GM19438 (cell line): ENCODE data around the gene MPHOSPH8.

ENCODE experiments used
- ATAC-seq: cut with Tn5 transposase; IDR thresholded peaks from one replicate; pipeline ENCODE4 v1.9.1; 2021; ENCODE audit warnings: low read depth; ENCODE audit not compliant: unreplicated experiment

Gene MPHOSPH8

GRCh38 chr13:19633479-19634255 is at the start of gene MPHOSPH8:
MPHOSPH8 (plus strand) TSS chr13:19633659; CDS start chr13:19633749, 90 bp downstream.
- ATAC-seq, result peak; percentile 91

- peak; percentile 70 for ATAC-seq
Measured at GRCh38 chr13:19586904-19587634, 46.4 kb upstream of the MPHOSPH8 start.

GRCh38 chr13:19587635-19588300 is 45.7 kb upstream of the MPHOSPH8 start:
- peak; percentile 63 for ATAC-seq

GRCh38 chr13:19589312-19589711 is 44.1 kb upstream of the MPHOSPH8 start:
- no peak for ATAC-seq

- ATAC-seq, result no peak
Measured at GRCh38 chr13:19590423-19590822, 43.0 kb upstream of the MPHOSPH8 start.

- ATAC-seq, result no peak
Measured at GRCh38 chr13:19591864-19592263, 41.6 kb upstream of the MPHOSPH8 start.

- ATAC-seq, result no peak
Measured at GRCh38 chr13:19592657-19593180, 40.7 kb upstream of the MPHOSPH8 start.

GRCh38 chr13:19596086-19596485 is 37.4 kb upstream of the MPHOSPH8 start:
- ATAC-seq, result no peak

- no peak for ATAC-seq
Measured at GRCh38 chr13:19596960-19597361, 36.5 kb upstream of the MPHOSPH8 start.

GRCh38 chr13:19597523-19597922 is 35.9 kb upstream of the MPHOSPH8 start:
- no peak for ATAC-seq

GRCh38 chr13:19601749-19602725 is 31.4 kb upstream of the MPHOSPH8 start:
- peak; percentile 86 for ATAC-seq

- ATAC-seq, result no peak
Measured at GRCh38 chr13:19604306-19604705, 29.2 kb upstream of the MPHOSPH8 start.

GRCh38 chr13:19605161-19605955 is 28.1 kb upstream of the MPHOSPH8 start:
- ATAC-seq, result no peak

GRCh38 chr13:19606152-19606551 is 27.3 kb upstream of the MPHOSPH8 start:
- ATAC-seq, result no peak

GRCh38 chr13:19606737-19607136 is 26.7 kb upstream of the MPHOSPH8 start:
- no peak for ATAC-seq

GRCh38 chr13:19607523-19608078 is 25.9 kb upstream of the MPHOSPH8 start:
- ATAC-seq, result no peak

GRCh38 chr13:19618977-19619376 is 14.5 kb upstream of the MPHOSPH8 start:
- peak; percentile 87 for ATAC-seq

GRCh38 chr13:19622193-19622592 is 11.3 kb upstream of the MPHOSPH8 start:
- no peak for ATAC-seq

GRCh38 chr13:19624265-19624664 is 9.2 kb upstream of the MPHOSPH8 start:
- ATAC-seq, result no peak
